H9 (cell line): ENCODE data around the gene RABGAP1. TPM values are rescaled to one million over a fixed set of nuclear protein-coding genes. Genes with fewer than 3 reads are reported as not detected.

Experiments
- DNase-seq: peaks from one replicate; pipeline ENCODE4 v3.0.0-alpha.2; 2017
- H2AFZ ChIP-seq: one replicate; pipeline ENCODE4 v1.6.1; 2013; ENCODE audit warnings: mild to moderate bottlenecking, low read length, control low read depth, moderate library complexity
- H2AK5ac ChIP-seq: 2 replicates; pipeline ENCODE4 v1.6.1; 2013; ENCODE audit warnings: low read length, control low read depth, mixed read lengths; ENCODE audit not compliant: insufficient read length
- H2BK120ac ChIP-seq: one replicate; pipeline ENCODE4 v1.6.1; 2013; ENCODE audit warnings: low read depth, mild to moderate bottlenecking, low read length, control low read depth, inconsistent platforms; ENCODE audit not compliant: poor library complexity, severe bottlenecking
- H2BK12ac ChIP-seq: 2 replicates; pipeline ENCODE4 v1.6.1; 2013; ENCODE audit warnings: low read length, control low read depth, mixed read lengths, low read depth; ENCODE audit not compliant: insufficient read length
- H2BK15ac ChIP-seq: 2 replicates; pipeline ENCODE4 v1.6.1; 2013; ENCODE audit warnings: low read depth, low read length, control low read depth
- H2BK20ac ChIP-seq: one replicate; pipeline ENCODE4 v1.6.1; 2013; ENCODE audit warnings: low read depth, mild to moderate bottlenecking, low read length, control low read depth, inconsistent platforms; ENCODE audit not compliant: poor library complexity, severe bottlenecking
- H2BK5ac ChIP-seq: 2 replicates; pipeline ENCODE4 v1.6.1; 2013; ENCODE audit warnings: low read length, control low read depth, mixed read lengths; ENCODE audit not compliant: insufficient read length
- H3K14ac ChIP-seq: 2 replicates; pipeline ENCODE4 v1.6.1; 2013; ENCODE audit warnings: low read length, control low read depth; ENCODE audit not compliant: insufficient read depth
- H3K18ac ChIP-seq: 2 replicates; pipeline ENCODE4 v1.6.1; 2013; ENCODE audit warnings: low read depth, mild to moderate bottlenecking, mixed read lengths, low read length, control low read depth; ENCODE audit not compliant: insufficient read length
- H3K23ac ChIP-seq: 2 replicates; pipeline ENCODE4 v1.6.1; 2013; ENCODE audit warnings: low read length, control low read depth, mixed read lengths, low read depth; ENCODE audit not compliant: insufficient read length
- H3K23me2 ChIP-seq: 2 replicates; pipeline ENCODE4 v1.6.1; 2013; ENCODE audit warnings: low read depth, mild to moderate bottlenecking, mixed read lengths, low read length, control low read depth; ENCODE audit not compliant: insufficient read length, poor library complexity, severe bottlenecking
- H3K27ac ChIP-seq: 2 replicates; pipeline ENCODE4 v1.5.1; 2013; ENCODE audit warnings: low read length, control low read depth, mixed read lengths, low read depth; ENCODE audit not compliant: insufficient read length
- H3K27me3 ChIP-seq: 2 replicates; pipeline ENCODE4 v1.6.1; 2013; ENCODE audit warnings: low read length, control low read depth, inconsistent platforms; ENCODE audit not compliant: insufficient read depth
- H3K4ac ChIP-seq: 2 replicates; pipeline ENCODE4 v1.6.1; 2013; ENCODE audit warnings: low read depth, mild to moderate bottlenecking, control low read depth, inconsistent platforms, low read length, moderate library complexity
- H3K4me1 ChIP-seq: 2 replicates; pipeline ENCODE4 v1.6.1; 2013; ENCODE audit warnings: low read length, control low read depth, inconsistent platforms; ENCODE audit not compliant: insufficient read depth
- H3K4me2 ChIP-seq: 2 replicates; pipeline ENCODE4 v1.6.1; 2013; ENCODE audit warnings: low read length, control low read depth, mixed read lengths; ENCODE audit not compliant: insufficient read length, insufficient read depth
- H3K56ac ChIP-seq: 2 replicates; pipeline ENCODE4 v1.6.1; 2013; ENCODE audit warnings: low read depth, mild to moderate bottlenecking, mixed read lengths, low read length, control low read depth; ENCODE audit not compliant: insufficient read length
- H3K79me1 ChIP-seq: 2 replicates; pipeline ENCODE4 v1.6.1; 2013; ENCODE audit warnings: low read depth, mild to moderate bottlenecking, moderate library complexity, low read length, control low read depth, inconsistent platforms; ENCODE audit not compliant: insufficient read depth, poor library complexity, severe bottlenecking
- H3K79me2 ChIP-seq: 2 replicates; pipeline ENCODE4 v1.6.1; 2013; ENCODE audit warnings: low read length, control low read depth, inconsistent platforms; ENCODE audit not compliant: insufficient read depth
- H3K9ac ChIP-seq: 2 replicates; pipeline ENCODE4 v1.6.1; 2013; ENCODE audit warnings: low read length, control low read depth, mixed read lengths; ENCODE audit not compliant: insufficient read length; ENCODE audit errors: extremely low read depth
- H3K9me3 ChIP-seq: one replicate; pipeline ENCODE4 v1.6.1; 2013; ENCODE audit warnings: low read depth, low read length, inconsistent platforms; ENCODE audit not compliant: control insufficient read depth
- H3T11ph ChIP-seq: one replicate; pipeline ENCODE4 v1.6.1; 2013; ENCODE audit warnings: mild to moderate bottlenecking, low read length, control low read depth, inconsistent platforms
- H4K20me1 ChIP-seq: one replicate; pipeline ENCODE4 v1.6.1; 2013; ENCODE audit not compliant: control insufficient read depth, insufficient read length, insufficient read depth
- H4K5ac ChIP-seq: 2 replicates; pipeline ENCODE4 v1.6.1; 2013; ENCODE audit warnings: low read depth, mild to moderate bottlenecking, mixed read lengths, low read length, control low read depth; ENCODE audit not compliant: insufficient read length
- H4K8ac ChIP-seq: replicated peaks from 2 replicates; pipeline ENCODE4 v1.6.1; 2013; ENCODE audit warnings: low read length, control low read depth, mixed read lengths, low read depth; ENCODE audit not compliant: insufficient read length
- H4K91ac ChIP-seq: 2 replicates; pipeline ENCODE4 v1.6.1; 2013; ENCODE audit warnings: low read depth, mild to moderate bottlenecking, moderate library complexity, mixed read lengths, low read length, control low read depth; ENCODE audit not compliant: insufficient read length
- H3K27ac Mint-ChIP-seq, 3 experiments: 2 replicates in 2 of 3; 3 replicates in 1 of 3; pipeline ENCODE4 v1.8.0; 2020 to 2021; ENCODE audit warnings: mixed read lengths in 3 of 3, mild to moderate bottlenecking in 1 of 3, moderate library complexity in 1 of 3
- H3K27me3 Mint-ChIP-seq: 2 replicates; pipeline ENCODE4 v1.8.0; 2021; ENCODE audit warnings: low read depth, mild to moderate bottlenecking, moderate library complexity, mixed read lengths
- H3K36me3 Mint-ChIP-seq, 3 experiments: 2 replicates in 2 of 3; 3 replicates in 1 of 3; pipeline ENCODE4 v1.8.0; 2020 to 2021; ENCODE audit warnings: low read depth in 3 of 3, mixed read lengths in 3 of 3; ENCODE audit not compliant: insufficient read depth in 1 of 3
- H3K4me1 Mint-ChIP-seq, 2 experiments: 2 replicates each; pipeline ENCODE4 v1.8.0; 2020; ENCODE audit warnings: mixed read lengths in 2 of 2
- H3K4me3 Mint-ChIP-seq, 2 experiments: 2 replicates in 1 of 2; 3 replicates in 1 of 2; pipeline ENCODE4 v1.8.0; 2020 to 2021; ENCODE audit warnings: mild to moderate bottlenecking in 2 of 2, mixed read lengths in 2 of 2, moderate library complexity in 1 of 2
- H3K9me3 Mint-ChIP-seq, 2 experiments: 2 replicates in 1 of 2; 3 replicates in 1 of 2; pipeline ENCODE4 v1.8.0; 2020; ENCODE audit warnings: mild to moderate bottlenecking in 2 of 2, mixed read lengths in 2 of 2, moderate library complexity in 1 of 2
- CTCF ChIP-seq: fragments of 200-600 bp; sonication (generic); conservative IDR thresholded peaks from 3 replicates; pipeline ENCODE4 v1.8.0; 2021; ENCODE audit warnings: antibody characterized with exemption, mild to moderate bottlenecking
- WGBS: extraction: QIAGEN DNeasy Blood & Tissue Kit; methylation state at CpG from one replicate; pipeline ENCODE4 v1.1.7; 2013; ENCODE audit warnings: missing lambda C conversion rate, low lambda C conversion rate, mixed read lengths; ENCODE audit not compliant: insufficient read length; ENCODE audit errors: extremely low coverage; 5-methylcytosine and 5-hydroxymethylcytosine counted together
- total RNA-seq: library from RNA; stranded (reverse); gene quantifications from 2 replicates; pipeline ENCODE4 v1.2.1, GENCODE V29; 2021

RABGAP1 gene
- total RNA-seq, 1 experiment from 2014 or later, result 31.6 TPM

GRCh38 chr9:122946461-122947005, 5.7 kb downstream of the RABGAP1 start:
- no peak overlapping the region for H3K4me2 ChIP-seq
- H4K91ac ChIP-seq, result no peak overlapping the region
- no peaks in the 10 kb centered on the region for H3K27me3 ChIP-seq
- no peak overlapping the region for H2BK120ac ChIP-seq
- H3K18ac ChIP-seq, result no peak overlapping the region
- H3K79me2 ChIP-seq, result peaks cover 40% of the 10 kb centered on the region
- TF ChIP-seq CTCF, result no peak
- no peaks in the 10 kb centered on the region for H3K4me1 ChIP-seq
- no peak overlapping the region for H2AK5ac ChIP-seq
- H3K23ac ChIP-seq, result no peak overlapping the region
- H4K8ac ChIP-seq, result no peak overlapping the region
- Mint-ChIP-seq H3K27me3 (no peaks in the 10 kb centered on the region), H3K9me3 (no peaks in the 10 kb centered on the region), H3K27ac (no peak overlapping the region; a peak in 1 of 7 replicates), H3K4me3 (no peak overlapping the region), H3K36me3 (peaks cover 0 to 8% (median 3%) of the 10 kb centered on the region in 3 experiments; a peak in 4 of 7 replicates), H3K4me1 (peaks cover 25 to 52% of the 10 kb centered on the region in 2 experiments)
- H2BK12ac ChIP-seq, result no peak overlapping the region
- no peak overlapping the region for H3K9ac ChIP-seq
- no peak for DNase-seq
- H3K14ac ChIP-seq, result no peak overlapping the region
- no peak overlapping the region for H2BK20ac ChIP-seq
- H3K27ac ChIP-seq, result no peak overlapping the region
- no peak overlapping the region for H2BK15ac ChIP-seq
- H3K23me2 ChIP-seq, result no peaks in the 10 kb centered on the region
- no peak overlapping the region for H3K4ac ChIP-seq
- peaks cover 5% of the 10 kb centered on the region for H3K79me1 ChIP-seq
- H3T11ph ChIP-seq, result no peak overlapping the region
- H4K5ac ChIP-seq, result no peak overlapping the region
- no peaks in the 10 kb centered on the region for H4K20me1 ChIP-seq
- H2BK5ac ChIP-seq, result no peak overlapping the region
- H3K9me3 ChIP-seq, result no peaks in the 10 kb centered on the region
- no peak overlapping the region for H2AFZ ChIP-seq
- no CpG with 5 or more reads among the region's 1 CpG for WGBS
- H3K56ac ChIP-seq, result no peak overlapping the region
